Small intestine (tissue), 7 donors: Measurements from ENCODE around the gene JPT1. TPM values are rescaled to one million over a fixed set of nuclear protein-coding genes. Genes with fewer than 3 reads are reported as not detected.

Source experiments
- DNase-seq, 2 donors: peaks; one replicate each; pipeline versions ENCODE4 v3.0.0 to v3.0.0-alpha.2; 2013
- FAIRE-seq: peaks from 2 replicates; lab custom pipeline; 2012; peaks lifted over from hg19 to GRCh38; lab: Jason Lieb, UNC
- H3K27ac ChIP-seq, 3 donors: one replicate each; pipeline ENCODE4 v1.5.1; 2013; ENCODE audit warnings: low read length in 2 of 3, mild to moderate bottlenecking in 2 of 3, control low read depth in 1 of 3, inconsistent platforms in 1 of 3, low read depth in 1 of 3, moderate library complexity in 1 of 3
- H3K27me3 ChIP-seq, 3 donors: one replicate each; pipeline ENCODE4 v1.6.1; 2013; ENCODE audit warnings: low read length in 3 of 3, inconsistent platforms in 1 of 3; ENCODE audit not compliant: control insufficient read depth in 3 of 3, insufficient read depth in 3 of 3
- H3K36me3 ChIP-seq, 3 donors: one replicate each; pipeline ENCODE4 v1.6.1; 2013; ENCODE audit warnings: low read length in 3 of 3, inconsistent platforms in 1 of 3, low read depth in 1 of 3, mild to moderate bottlenecking in 1 of 3, moderate library complexity in 1 of 3; ENCODE audit not compliant: control insufficient read depth in 3 of 3, insufficient read depth in 2 of 3
- H3K4me1 ChIP-seq, 3 donors: one replicate each; pipeline ENCODE4 v1.6.1; 2013; ENCODE audit warnings: low read length in 2 of 3, inconsistent platforms in 1 of 3, low read depth in 1 of 3, mild to moderate bottlenecking in 1 of 3, moderate library complexity in 1 of 3; ENCODE audit not compliant: control insufficient read depth in 3 of 3, insufficient read depth in 2 of 3
- H3K4me3 ChIP-seq, 3 donors: one replicate each; pipeline ENCODE4 v1.5.1; 2013; ENCODE audit warnings: low read length in 3 of 3, control low read depth in 1 of 3, inconsistent platforms in 1 of 3, low read depth in 1 of 3, mild to moderate bottlenecking in 1 of 3, moderate library complexity in 1 of 3
- H3K9me3 ChIP-seq, 2 donors: one replicate each; pipeline ENCODE4 v1.6.1; 2013; ENCODE audit warnings: low read depth in 1 of 2, low read length in 1 of 2; ENCODE audit not compliant: control insufficient read depth in 2 of 2, insufficient read depth in 1 of 2
- WGBS, 3 donors: extraction: QIAGEN DNeasy Blood & Tissue Kit; methylation state at CpG; one replicate each; pipeline ENCODE4 v1.1.7; 2013; 5-methylcytosine and 5-hydroxymethylcytosine counted together
- polyA plus RNA-seq, 4 donors: library from polyadenylated mRNA; stranded (reverse) in 3 of 4; unstranded in 1 of 4; fragments of 200-250 nt in 3 of 4; fragments of 120-200 nt in 1 of 4; gene quantifications; one replicate each; pipeline versions ENCODE4 v1.2.1 to v1.2.3, GENCODE V29; 2013
- donor health status: healthy with polysubstance abuse.
- donor health status: control.
- donor health status: control.
- donor health status: Bipolar disorder and iron deficiency.
- donor health status: healthy.

JPT1 gene
- polyA plus RNA-seq, 4 donors, result 79.0 to 758 (median 413) TPM

DNA sequence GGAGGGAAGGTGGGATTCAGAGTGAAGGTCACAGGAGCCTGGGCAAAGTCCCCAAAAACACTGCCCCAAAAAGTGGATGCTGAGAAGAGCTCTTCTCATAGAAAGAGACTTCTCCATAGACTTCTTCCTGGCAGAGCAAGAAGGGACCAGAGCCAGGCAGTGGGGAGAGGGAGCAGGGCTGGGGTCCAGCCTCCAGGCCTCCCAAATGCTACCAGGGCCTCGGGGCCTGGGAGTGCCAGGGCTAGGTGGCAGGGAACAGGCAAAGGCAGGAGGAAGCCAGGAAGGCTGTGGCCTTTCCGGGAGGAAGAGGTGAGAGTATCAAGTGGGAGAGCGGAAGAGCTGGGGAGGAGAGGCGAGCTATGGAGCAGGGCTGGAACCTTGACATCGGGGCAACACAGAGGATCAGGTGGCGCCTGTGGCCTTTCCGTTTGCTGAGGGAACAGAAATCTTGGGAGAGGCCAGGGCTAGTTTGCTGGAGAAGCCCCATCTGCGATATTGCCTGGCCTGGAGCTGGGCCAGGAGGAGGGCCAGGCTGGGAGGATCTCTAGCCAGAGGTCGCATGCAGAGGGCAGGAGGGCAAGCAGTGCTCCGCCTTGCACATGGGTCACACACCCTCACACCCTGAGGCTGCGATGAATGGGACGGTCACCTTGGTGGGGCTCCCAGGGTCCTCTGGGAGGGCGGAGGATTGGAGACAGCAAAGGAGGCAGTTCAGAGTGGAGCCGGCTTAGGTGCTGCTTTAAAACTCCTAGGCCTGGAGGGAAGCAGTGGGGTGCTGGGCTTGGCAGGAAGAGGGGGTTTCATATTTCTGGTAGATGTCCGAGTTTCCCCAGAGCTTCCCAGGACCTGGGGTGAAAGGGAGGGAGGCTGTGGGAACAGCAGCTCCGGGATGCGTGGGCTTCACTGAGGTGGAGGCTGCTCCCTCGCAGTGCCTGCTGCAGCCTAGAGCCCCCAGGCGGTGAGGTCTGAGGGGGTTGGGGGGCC, 63.1 kb downstream of the JPT1 start:
- H3K27ac ChIP-seq, result peak overlapping the region; percentile 94 to 99 (median 99)

DNA sequence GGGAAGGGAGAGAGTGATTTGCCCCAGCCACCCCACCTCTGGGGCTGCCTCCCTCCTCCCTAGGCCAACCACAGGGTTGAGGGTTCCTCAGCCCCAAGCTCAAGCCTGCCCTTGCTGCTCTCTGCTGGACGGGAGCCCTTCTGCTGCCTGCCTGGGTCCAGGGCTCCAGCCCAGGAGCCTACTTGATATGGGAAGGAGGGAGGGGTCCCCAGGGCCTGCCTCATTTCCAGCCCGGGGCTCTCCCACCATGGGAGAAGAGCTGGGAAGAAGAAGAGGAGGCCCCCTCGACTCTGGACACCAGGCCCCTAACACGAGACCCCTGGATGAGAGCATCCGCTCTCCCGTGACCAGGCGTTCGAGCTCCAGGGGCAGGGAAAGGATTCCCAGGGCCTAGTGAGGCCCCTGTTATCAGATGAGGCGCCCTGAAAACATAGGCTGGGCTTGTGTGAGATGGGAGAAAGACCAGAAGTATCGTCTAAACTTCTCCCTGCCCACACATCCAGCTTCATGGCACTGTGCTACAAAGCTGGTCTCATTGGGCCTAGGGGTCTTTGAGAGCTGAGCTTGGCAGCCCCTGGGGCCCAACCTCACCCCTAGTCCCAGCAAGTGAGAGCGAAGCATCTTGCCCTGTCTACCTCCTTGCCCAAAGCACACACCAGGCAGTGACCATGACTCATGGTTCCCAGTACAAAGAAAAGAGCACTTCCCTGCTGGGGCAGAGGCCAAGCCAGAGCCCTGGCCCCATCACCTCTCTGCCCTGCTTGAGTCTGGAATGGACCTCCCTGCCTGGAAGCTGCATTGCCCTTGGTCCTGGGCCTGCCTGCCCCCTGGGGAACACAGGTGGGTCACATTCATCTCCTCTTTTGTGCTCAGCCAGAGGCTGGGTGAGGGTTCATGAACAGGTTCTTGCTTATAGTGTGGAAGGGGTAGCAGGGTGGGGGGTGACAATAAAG, 65.6 kb downstream of the JPT1 start:
- 64 to 71% (median 65%) methylated on average over 11 of the region's 11 CpGs for WGBS, 3 donors
- H3K36me3 ChIP-seq, result peaks cover 0 to 12% (median 0%) of the 10 kb centered on the region in 3 donors
- FAIRE-seq (no peak), DNase-seq (peak; percentile 69 to 84)
- H3K27me3 ChIP-seq, result no peaks in the 10 kb centered on the region
- no peaks in the 10 kb centered on the region for H3K9me3 ChIP-seq
- peaks cover 0 to 82% (median 2%) of the 10 kb centered on the region in 3 donors for H3K4me1 ChIP-seq
- peak overlapping the region; percentile 54 to 84 (median 68) for H3K4me3 ChIP-seq
- peak overlapping the region; percentile 97 to 99 (median 99) for H3K27ac ChIP-seq

More for the DNA sequence above, 63.1 kb downstream of the JPT1 start:
- H3K27me3 ChIP-seq, result no peaks in the 10 kb centered on the region
- H3K36me3 ChIP-seq, result peaks cover 0 to 29% (median 3%) of the 10 kb centered on the region in 3 donors
- peak; percentile 75 to 93 for DNase-seq
- H3K4me3 ChIP-seq, result peak overlapping the region in 1 of 3 donors; percentile 37
- peaks cover 0 to 82% (median 2%) of the 10 kb centered on the region in 3 donors for H3K4me1 ChIP-seq
- FAIRE-seq, result no peak
- H3K9me3 ChIP-seq, result no peaks in the 10 kb centered on the region
- 21 to 50% (median 43%) methylated on average over 19 of the region's 19 CpGs for WGBS, 3 donors

DNA sequence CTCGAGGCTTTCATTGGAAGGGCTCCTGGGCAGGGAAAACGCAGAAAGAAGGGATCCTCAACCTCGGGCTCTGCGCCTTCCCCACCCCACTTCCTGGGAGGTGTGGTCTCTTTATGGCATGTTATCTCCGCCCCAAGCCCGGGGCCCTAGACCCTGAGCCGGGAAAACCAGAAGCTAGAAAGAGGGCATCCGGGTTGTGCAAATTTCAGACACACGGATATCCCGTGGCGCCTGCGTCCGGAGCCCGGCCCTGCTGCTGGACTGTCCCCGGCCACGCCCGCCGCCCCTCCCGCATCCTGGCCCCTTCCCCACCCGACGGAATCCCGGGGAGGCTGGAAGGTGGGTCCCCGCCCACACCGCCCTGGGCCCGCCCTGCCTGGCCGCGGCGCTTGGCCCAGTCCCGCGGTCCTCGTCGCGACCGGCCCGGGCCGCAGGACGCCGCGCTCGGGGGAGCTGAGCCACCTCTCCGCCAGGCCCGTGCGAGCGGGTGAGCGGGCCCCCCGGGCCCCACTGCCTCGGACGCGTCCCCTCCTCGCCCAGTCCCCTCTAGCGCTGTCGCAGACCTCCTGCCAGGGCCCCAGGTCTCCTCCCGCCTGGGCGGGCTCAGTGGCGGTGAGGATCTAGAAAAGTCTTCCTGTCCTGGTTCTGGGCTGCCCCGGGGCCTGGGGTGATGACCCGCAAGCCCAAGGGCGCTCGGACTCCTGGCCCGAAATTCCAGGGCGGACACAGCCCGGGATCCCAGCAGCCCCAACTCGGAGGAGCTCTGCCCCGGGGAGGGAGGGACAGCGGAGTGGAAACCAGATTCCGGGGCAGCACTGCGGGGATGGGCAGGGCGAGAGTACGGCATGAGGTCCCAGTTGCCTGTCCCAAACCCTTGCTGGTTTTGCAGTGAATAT, 66.5 kb downstream of the JPT1 start, which contains the start of gene SLC16A5:
TSS of gene SLC16A5 (plus strand) at position 397 of the 896 bp plus-strand sequence. CDS start 5,683 bp downstream, outside the sequence.
- Histone ChIP-seq H3K36me3 (peaks cover 0 to 4% (median 0%) of the 10 kb centered on the region in 3 donors), H3K27ac (peak within 1 kb of the TSS; percentile 97 to 99 (median 99)), H3K4me3 (peak within 1 kb of the TSS; percentile 54 to 84 (median 68)), H3K27me3 (no peaks in the 10 kb centered on the region), H3K9me3 (no peaks in the 10 kb centered on the region), H3K4me1 (peaks cover 0 to 74% (median 0%) of the 10 kb centered on the region in 3 donors)
- FAIRE-seq, result no peak
- peak; percentile 92 to 96 for DNase-seq
- WGBS, 3 donors, result 2 to 6% (median 3%) methylated on average over 53 to 69 of the region's 69 CpGs

DNA sequence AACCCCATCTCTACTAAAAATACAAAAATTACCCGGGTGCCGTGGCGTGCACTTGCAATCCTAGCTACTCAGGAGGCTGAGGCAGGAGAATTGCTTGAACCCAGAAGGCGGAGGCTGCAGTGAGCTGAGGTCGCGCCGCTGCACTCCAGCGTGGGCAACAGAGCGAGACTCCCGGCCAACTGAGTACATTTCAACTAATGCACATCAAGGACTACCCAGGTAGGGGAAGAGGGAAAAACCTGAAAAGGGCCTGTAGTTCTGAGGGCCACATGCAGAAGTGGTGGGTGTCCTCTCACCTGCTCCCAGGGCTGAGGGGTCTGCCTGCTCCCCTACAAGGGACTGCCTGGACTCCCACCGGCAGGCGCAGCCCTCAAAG, 67.1 kb downstream of the JPT1 start:
- Histone ChIP-seq H3K9me3 (no peaks in the 10 kb centered on the region), H3K4me3 (peak overlapping the region in 2 of 3 donors; percentile 68 to 84), H3K4me1 (peaks cover 0 to 67% (median 0%) of the 10 kb centered on the region in 3 donors), H3K36me3 (peaks cover 0 to 4% (median 0%) of the 10 kb centered on the region in 3 donors), H3K27me3 (no peaks in the 10 kb centered on the region), H3K27ac (peak overlapping the region; percentile 97 to 99 (median 97))
- FAIRE-seq, result no peak
- no peak for DNase-seq
- WGBS, 3 donors, result 55 to 64% (median 58%) methylated on average over 12 of the region's 12 CpGs

DNA sequence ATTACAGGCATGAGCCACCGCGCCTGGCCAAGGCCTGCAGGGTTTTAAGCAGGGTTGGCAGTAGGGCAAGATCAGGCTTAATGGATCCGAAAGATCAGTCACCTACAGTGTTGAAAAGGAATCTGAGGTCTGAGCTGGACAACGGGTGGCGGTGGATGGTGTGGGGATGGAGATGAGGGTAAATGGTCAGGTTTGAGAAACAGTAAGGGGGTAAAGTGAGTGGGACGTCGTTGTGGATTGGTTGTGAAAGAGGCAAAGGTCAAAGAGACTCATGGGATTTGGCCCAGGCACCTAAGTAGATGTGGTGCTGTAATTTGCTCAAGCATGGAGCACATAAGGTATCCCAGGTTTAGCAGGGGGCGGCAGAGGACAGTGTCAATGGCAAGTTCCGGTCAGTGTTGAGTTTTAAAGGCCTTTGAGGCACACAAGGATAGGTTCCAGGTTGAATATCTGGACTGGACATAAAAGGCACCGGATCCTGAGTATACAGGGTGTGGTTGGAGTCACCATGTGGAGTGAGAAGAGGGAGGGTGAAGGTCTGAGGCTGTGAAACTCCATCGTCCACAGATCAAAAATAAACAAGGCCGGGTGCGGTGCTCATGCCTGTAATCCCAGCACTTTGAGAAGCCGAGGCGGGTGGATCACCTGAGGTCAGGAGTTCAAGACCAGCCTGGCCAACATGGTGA, 67.7 kb downstream of the JPT1 start:
- Histone ChIP-seq H3K36me3 (peaks cover 0 to 4% (median 0%) of the 10 kb centered on the region in 3 donors), H3K27me3 (no peaks in the 10 kb centered on the region), H3K9me3 (no peaks in the 10 kb centered on the region), H3K4me1 (peaks cover 0 to 62% (median 0%) of the 10 kb centered on the region in 3 donors), H3K27ac (peak overlapping the region; percentile 47 to 99 (median 97)), H3K4me3 (no peak overlapping the region)
- WGBS, 3 donors, result 44 to 66% (median 62%) methylated on average over 15 of the region's 15 CpGs
- FAIRE-seq (no peak), DNase-seq (peak; percentile 71 to 88)
